DMS53 treated with DMSO at 0.1 percent for 48 hours (cell line): ENCODE data around the gene ZNF565.
"Not testable (repeated sequence)": the region's sequence is repeated elsewhere in the genome, so short reads cannot be mapped to it uniquely, and the experiment has no call there.

ENCODE experiments used
- DNase-seq: peaks from one replicate; lab custom pipeline; 2025; ENCODE audit not compliant: unreplicated experiment; lab: John Stamatoyannopoulos, UW

Gene ZNF565

DNA sequence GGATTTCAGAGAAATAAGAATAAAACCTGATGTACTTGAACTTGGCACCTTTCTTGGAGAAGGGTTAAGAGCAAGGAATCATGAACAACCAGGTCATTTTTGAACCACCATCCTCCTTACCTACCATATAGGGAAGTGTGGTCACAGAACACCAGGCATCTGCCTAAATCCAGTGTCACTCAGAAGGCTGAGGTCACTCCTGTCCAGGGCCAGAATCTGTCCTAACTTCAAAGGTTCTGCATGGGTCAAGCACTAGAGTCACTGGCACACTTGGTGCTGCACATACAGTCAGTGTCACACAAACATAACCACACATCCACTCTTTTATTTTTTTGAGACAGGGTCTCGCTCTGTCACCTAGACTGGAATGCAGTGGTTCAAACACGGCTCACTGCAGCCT lies 1.6 kb downstream of the ZNF565 start:
- DNase-seq: no peak

DNA sequence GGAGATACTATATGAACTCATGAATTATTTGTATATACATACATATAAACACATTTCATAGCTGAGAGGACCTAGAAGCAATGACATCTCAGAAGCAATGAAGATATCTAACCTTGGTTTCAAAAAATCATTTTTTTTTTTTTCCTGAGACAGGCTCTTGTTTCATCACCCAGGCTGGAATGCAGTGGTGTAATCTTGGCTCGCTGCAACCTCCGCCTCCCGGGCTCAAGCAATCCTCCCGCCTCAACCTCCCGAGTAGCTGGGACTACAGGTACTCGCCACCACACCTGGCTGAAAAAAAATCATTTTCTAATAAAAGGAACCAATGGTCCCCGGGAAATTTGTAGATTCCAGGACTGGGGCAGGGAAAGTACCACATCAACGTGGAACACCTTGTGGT lies 4.0 kb downstream of the ZNF565 start:
- no peak for DNase-seq

DNA sequence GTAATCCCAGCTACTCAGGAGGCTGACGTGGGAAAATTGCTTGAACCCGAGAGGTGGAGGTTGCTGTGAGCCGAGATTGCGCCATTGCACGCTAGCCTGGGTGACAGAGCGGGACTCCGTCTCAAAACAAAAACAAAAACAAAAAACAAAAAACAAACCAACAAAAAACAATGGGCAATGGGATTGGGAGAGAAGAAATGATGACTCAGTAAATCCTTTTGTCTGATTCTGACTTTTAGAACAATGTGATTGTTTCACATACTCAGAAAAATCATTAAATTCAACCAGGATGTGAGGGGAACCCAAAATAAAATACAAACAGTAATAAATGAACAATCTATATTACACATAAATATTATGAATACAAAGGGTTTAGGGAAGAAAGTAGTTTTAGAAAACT lies 5.1 kb downstream of the ZNF565 start:
- no peak for DNase-seq

DNA sequence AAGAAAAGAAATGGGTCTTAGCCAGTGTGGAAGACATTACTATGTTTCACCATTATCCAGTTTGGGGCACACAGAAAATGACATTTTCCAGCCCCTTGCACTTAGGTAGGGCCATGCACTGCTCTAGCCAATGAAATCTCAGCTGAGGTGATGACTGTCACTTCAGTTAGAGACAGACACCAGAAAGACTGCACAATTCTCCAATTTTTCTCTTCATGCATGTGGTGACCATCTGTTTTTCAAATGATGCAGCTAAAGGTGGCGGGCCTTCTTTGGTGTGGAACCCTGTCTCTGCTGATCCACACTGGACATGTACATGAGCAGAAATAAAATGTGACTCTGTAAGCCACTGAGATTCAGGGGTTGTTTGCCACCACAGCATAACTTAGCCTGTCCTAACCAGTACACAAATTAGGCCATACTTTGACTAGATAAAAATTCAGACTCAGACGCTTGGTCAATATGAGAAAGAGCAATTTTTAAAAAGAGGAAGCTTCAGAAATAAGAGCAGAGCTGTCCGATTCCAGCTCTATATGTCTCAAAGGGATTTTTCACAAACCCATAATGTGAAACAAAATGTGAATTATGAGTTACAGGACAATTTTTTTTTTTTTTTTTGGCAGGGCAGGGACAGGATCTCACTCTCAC lies 6.7 kb downstream of the ZNF565 start:
- DNase-seq: no peak

DNA sequence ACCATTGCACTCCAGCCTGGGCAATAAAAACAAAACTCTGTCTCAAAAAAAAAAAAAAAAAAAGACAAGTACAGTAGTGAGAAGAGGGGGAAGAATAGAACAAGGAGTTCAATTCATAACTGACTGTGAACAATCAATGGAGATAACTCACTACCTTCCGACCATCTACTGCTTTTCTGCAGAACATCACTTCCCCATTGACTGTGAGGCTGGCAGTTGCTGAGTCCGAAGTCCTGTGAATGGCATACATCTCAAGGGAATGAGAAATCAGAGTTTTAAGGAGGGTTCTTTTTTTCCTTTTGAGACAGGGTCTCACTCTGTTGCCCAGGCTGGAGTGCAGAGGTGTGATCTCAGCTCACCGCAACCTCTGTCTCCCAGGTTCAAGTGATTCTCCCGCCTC lies 11.2 kb downstream of the ZNF565 start:
- DNase-seq: no peak

DNA sequence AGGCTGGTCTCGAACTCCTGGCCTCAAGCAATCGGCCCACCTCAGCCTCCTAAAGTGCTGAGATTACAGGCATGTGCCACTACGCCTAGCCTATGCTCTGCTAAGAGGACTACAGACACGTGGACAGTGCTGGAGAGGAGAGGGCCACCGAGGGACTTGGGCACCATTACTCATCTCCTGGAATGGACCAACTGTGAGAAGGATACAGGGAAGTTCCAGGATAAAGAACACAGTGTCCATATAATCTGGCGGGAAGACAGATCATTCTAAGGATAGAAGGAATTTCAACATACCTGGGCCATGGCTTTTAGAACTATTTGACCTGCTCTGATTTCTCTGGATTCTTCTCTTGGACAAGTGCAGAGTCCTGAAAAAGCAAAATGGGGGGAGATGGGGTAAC lies 12.8 kb downstream of the ZNF565 start:
- no peak for DNase-seq

DNA sequence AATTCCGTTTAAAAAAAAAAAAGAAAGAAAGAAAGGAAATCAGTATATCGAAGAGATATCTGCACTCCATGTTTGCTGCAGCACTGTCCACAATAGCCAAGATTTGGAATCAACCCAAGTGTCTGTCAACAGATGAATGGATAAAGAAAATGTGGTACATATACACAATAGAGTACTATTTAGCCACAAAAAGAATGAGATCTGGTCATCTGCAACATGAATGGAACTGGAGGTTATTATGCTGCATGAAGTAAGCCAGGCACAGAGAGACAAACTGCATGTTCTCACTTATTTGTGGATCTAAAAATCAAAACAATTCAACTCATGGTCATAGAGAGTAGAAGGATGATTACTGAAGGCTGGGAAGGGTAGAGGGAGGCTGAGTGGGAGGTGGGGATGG lies 16.3 kb downstream of the ZNF565 start:
- DNase-seq: no peak

DNA sequence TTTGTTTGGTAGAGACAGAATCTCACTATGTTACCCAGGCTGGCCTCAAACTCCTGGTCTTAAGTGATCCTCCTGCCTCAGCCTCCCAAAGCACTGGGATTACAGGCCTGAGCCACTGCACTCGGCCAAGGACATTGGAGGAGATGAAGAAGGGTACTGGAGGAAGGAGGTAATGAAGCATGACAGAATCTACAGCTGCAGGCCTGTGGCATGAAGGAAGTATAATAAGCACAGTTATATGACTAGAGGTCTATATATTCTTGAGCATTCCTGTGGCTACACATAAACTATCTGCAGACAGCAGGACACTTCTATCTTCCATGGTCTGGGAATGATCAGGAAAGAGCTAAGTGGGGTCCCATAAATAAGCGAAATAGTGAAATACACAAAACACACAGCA lies 18.2 kb downstream of the ZNF565 start:
- DNase-seq: no peak

DNA sequence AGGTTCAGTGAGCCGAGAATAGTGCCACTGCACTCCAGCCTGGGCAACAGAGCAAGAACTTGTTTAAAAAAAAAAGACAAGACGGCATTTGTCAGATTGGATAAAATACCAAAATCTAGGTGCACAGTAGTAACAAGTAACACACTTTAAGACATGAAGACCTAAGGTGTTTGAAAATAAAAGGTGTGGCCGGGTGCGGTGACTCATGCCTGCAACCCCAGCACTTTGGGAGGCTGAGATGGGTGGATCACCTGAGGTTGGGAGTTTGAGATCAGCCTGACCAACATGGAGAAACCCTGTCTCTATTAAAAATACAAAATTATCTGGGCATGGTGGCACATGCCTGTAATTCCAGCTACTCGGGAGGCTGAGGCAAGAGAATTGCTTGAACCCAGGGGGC lies 27.7 kb downstream of the ZNF565 start:
- not testable (repeated sequence) for DNase-seq

DNA sequence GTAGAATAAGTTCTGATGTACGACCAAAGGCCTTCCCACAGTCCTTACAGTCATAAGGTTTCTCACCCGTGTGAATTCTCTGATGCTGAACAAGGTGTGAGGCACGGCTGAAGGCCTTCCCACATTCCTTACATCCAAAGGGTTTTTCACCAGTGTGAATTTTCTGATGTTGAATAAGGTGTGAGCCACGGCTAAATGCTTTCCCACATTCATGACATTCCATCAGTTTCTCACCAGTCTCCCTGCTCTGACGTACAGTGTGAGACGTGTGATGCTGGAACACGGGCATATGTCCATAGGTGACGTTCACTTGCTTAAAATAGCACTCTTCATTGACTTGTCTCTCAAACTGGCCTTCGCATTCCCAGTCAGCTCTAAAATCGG lies 31.2 kb downstream of the ZNF565 start:
- DNase-seq: no peak

DNA sequence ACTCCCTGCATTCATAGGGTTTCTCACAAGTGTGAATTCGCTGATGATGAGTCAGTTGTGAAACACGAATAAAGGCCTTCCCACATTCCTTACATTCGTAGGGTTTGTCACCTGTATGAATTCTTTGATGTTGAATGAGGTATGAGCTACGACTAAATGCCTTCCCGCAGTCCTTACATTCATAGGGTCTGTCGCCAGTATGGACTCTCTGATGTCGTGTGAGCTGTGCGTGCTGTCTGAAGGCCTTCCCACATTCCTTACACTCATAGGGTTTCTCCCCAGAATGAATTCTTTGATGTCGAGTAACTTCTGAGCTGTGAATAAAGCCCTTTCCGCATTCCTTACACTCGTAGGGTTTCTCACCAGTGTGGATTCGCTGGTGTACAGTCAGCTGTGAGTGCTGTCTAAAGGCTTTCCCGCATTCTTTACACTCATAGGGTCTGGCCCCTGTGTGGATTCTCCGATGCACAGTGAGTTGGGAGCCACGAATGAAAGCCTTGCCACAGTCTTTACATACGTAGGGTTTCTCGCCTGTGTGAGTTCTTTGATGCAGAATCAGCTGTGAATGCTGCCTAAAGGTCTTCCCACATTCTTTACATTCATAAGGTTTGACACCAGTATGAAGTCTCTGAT lies 31.7 kb downstream of the ZNF565 start:
- no peak for DNase-seq

DNA sequence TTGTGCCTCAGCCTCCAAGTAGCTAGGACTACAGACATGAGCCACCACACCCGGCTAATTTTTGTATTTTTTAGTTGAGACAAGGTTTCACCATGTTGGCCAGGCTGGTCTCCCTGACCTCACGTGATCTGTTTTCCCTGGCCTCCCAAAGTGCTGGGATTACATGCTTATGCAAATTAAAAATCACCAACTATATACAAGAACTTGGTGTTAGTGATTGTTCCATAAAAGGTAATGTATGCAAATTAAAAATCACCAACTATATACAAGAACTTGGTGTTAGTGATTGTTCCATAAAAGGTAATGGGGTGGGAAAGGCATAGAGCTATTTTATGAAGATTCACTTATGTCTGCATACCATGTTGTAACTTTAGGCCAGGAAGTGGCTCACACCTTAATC lies 35.4 kb downstream of the ZNF565 start:
- not testable (repeated sequence) for DNase-seq

DNA sequence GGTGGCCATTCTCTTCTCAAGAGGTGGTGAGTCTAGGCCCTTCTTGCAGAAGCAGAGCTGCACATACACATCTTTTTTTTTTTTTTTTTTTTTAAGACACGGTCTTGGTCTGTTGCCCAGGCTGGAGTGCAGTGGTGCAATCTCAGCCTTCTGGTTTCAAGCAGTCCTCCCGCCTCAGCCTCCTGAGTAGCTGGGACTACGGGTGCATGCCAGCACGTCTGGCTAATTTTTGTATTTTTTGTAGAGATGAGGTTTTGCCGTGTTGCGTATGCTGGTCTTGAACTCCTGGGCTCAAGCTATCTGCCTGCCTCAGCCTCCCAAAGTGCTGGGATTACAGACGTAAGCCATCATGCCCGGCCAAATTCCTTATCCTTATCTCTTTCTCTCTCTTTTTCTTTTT lies 40.6 kb downstream of the ZNF565 start:
- not testable (repeated sequence) for DNase-seq

DNA sequence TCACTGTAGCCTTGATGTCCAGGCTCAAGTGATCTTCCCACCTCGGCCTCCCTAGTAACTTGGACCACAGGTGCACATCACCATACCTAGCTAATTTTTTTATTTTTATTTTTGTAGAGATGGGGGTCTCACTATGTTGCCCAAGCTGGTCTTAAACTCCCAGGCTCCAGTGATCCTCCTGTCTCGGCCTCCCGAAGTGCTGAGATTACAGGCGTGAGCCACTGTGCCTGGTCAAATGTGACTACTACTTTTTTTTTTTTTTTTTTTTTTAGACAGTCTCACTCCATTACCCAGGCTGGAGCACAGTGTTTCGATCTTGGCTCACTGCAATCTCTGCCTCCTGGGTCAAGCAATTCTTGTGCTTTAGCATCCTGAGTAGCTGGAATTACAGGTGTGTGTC lies 41.6 kb downstream of the ZNF565 start:
- no peak for DNase-seq

DNA sequence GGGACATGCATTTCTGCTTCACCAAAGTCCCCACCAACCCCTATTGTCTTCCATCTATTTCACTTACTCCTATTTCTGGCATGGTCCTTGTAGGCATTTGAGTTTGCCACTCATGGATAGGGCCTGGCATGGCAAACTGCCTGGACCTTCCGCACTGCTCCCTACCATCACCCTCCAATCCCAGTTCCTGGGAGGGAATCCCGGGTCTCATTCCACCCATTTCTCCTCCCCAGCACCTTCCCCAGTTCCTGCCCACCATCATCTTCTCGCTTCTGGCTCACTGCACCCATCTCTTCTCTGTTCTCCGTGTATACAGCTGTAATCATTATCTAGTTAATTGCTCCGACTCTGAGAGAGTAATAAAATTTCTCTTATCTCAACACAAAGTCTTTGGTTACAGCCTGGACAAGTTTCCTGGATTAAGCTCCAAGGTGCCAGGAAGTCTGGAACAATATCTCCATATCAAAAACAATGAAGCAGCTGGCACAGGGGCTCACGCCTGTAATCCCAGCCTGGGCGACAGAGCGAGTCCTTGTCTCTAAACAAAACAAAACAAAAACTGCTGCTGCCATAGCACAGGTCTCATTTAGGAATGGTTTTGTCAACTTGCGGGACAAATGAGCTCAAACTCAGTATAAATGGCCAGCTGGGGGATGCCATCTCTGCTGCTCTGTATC lies 45.2 kb downstream of the ZNF565 start:
- DNase-seq: peak; percentile 35

DNA sequence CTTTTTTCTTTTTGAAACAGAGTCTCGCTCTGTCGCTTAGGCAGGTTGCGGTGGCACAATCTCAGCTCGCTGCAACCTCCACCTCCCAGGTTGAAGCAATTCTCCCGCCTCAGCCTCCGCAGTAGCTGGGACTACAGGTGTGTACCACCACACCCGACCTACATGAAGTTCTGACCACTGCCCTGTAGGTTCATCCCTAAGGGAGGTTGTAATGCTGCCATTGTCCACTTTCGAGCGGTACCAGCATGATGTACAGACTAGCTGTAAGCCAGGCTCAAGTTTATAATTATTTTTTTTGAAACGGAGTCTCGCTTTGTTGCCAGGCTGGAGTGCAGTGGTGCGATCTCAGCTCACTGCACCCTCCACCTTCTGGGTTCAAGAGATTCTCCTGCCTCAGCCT lies 50.7 kb downstream of the ZNF565 start:
- no peak for DNase-seq

DNA sequence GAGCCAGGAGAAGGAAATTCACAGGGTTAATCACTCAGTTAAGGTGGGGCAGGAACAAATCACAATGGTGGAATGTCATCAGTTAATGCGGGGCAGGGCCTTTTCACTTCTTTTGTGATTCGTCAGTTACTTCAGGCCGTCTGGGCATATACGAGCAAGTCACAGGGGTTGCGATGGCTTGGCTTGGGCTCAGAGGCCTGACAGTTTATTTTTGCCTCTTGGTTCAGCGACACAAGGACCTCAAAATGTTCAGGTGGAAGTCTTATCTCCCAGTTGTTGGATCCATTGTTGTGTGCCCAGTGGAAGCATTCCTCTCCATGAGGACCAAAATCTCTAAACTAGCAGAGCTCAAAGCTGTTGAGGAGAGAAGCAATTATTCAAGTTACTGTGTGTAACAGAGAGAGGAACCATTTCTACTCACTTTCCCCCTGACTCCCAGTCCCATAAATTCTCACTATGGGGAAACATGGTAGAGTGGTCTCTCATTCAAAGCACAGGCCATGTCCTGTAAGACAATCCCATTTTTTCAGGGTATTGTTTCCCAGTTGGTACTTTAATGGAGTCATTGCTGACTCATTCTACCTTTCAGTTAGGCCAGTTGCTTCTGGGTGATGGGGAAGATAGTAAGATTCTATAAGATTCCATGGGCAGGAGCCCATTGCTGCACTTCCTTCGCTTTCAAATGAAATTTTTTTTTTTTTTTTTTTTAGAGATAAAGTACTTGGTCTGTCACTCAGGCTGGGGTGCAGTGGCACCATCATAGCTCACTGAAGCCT lies 53.5 kb downstream of the ZNF565 start:
- DNase-seq: no peak

DNA sequence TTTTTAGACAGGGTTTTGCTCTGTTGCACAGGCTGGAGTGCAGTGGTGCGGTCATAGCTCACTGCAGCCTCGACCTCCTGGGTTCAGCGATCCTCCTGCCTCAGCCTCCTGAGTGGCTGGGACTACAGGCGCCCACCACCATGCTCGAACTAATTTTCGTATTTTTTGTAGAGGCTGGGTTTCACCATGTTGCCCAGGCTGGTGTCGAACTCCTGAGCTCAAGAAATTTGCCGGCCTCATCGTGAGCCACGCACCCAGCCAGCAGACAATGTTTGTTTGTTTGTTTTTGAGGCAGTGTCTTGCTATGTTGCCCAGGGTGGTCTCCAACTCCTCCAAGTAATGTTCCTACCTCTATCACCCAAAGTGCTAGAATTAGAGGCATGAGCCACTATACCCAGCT lies 61.3 kb downstream of the ZNF565 start:
- DNase-seq: no peak

DNA sequence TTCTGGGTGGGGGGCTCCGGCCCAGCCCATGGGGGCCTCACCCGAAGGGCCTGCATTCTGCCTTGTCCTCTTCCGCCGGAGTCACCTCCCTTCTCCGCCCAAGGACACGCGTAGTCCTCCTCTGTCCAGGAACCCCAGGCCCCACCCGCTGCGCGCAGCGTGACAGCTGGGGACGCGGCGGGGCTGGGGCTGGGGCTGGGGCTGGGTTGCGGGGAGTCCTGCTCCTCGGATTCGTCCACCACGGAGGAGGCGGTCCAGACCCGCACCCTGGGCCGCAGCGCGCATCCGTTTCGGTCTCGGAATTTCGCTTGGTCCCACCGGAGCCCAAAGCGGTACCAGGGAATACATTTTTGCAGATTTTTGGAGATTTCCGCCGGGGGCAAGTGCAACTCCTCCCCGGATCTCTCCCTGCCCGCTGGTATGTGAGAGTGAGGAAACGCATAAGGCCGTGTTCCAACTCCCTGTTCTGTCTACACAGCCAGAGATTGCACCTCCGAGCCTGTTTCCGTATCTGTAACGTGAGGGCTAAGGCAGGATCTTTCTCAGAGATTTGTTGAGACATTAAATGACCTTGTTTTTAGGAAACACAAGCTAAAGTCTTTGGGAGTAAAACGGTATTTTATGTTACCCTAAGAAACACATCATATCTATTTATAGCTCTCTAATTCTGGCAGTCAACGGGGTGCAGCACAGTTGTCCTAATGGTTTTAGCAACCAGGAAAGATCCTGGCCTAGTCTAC lies 61.9 kb downstream of the ZNF565 start, which contains the start of gene COX7A1:
COX7A1 (minus strand) TSS at position 96 of the 740 bp plus-strand sequence; CDS start at position 56, 40 bp downstream.
- no peak for DNase-seq

DNA sequence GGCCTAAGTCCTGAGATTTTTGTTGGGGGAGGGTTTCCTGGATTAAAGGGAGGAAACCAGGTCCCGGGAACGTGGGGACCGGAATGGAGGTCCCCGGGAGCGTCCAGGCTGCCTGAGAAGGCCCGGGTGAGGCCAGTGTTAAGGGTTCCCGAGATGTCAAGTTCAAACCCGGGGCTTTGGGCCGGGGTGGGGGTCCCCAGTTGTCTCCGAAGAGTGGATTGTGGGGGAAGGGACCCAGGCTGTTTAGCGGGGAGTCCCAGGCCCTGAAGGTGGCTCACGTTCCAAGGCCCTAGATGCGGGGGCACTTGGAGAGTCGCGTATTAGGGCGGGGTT lies 62.5 kb downstream of the ZNF565 start:
- DNase-seq: no peak
